HEK293 (cell line): Measurements from ENCODE around the gene TESK2.
"Not testable (repeated sequence)": the region's sequence is repeated elsewhere in the genome, so short reads cannot be mapped to it uniquely, and the experiment has no call there.

Experiments used
- CTCF ChIA-PET: fragments of 350-600 bp; formaldehyde crosslinking; extraction: SDS; loops from one replicate; lab custom pipeline; 2021; ENCODE audit warnings: antibody characterized with exemption; lab: Yijun Ruan, JAX
- POLR2A ChIA-PET: fragments of 300-600 bp; formaldehyde crosslinking; extraction: SDS; loops from one replicate; lab custom pipeline; 2020; ENCODE audit warnings: antibody characterized with exemption, inconsistent platforms; lab: Yijun Ruan, JAX
- H3K27ac ChIP-seq: fragments of 200-500 bp; sonication (Bioruptor generic); 2 replicates; pipeline ENCODE4 v1.5.1; 2014; ENCODE audit warnings: low read depth, low read length, control low read depth, inconsistent platforms; ENCODE audit errors: extremely low read depth
- H3K36me3 ChIP-seq, 2 experiments: fragments of 200-500 bp in 1 of 2; sonication (Bioruptor generic) in 1 of 2; 1 replicate in 1 of 2; 2 replicates in 1 of 2; pipeline ENCODE4 v1.5.1; 2014 to 2017; ENCODE audit warnings: inconsistent platforms in 2 of 2, low read length in 2 of 2; ENCODE audit not compliant: control insufficient read depth in 2 of 2, insufficient read depth in 1 of 2
- H3K4me1 ChIP-seq: fragments of 200-500 bp; sonication (Bioruptor generic); 2 replicates; pipeline ENCODE4 v1.5.1; 2014; ENCODE audit warnings: mild to moderate bottlenecking, low read length, inconsistent platforms; ENCODE audit not compliant: control insufficient read depth, insufficient read depth
- H3K4me3 ChIP-seq: 2 replicates; pipeline ENCODE4 v1.5.1; 2011; ENCODE audit warnings: low read depth, mild to moderate bottlenecking, control low read depth, low read length, moderate library complexity
- H3K9me3 ChIP-seq: fragments of 200-500 bp; sonication (Bioruptor generic); 2 replicates; pipeline ENCODE4 v1.5.1; 2014; ENCODE audit warnings: low read depth, low read length, inconsistent platforms; ENCODE audit not compliant: control insufficient read depth, insufficient read depth
- GLI2 ChIP-seq: fragments of 450-650 bp; formaldehyde crosslinking; IDR thresholded peaks from 2 replicates; pipeline ENCODE4; 2017; ENCODE audit warnings: missing biosample characterization, missing genetic modification characterization, low read depth, borderline replicate concordance
- KLF7 ChIP-seq: fragments of 450-650 bp; formaldehyde crosslinking; IDR thresholded peaks from 2 replicates; pipeline ENCODE4 v1.5.1; 2016; ENCODE audit warnings: missing biosample characterization, missing genetic modification characterization, borderline replicate concordance
- MZF1 ChIP-seq: fragments of 450-650 bp; formaldehyde crosslinking; IDR thresholded peaks from 2 replicates; pipeline ENCODE4 v1.5.1; 2017; ENCODE audit warnings: missing biosample characterization, missing genetic modification characterization, borderline replicate concordance
- SETDB1 ChIP-seq: IDR thresholded peaks from one replicate; pipeline ENCODE4 v1.6.1; 2017; ENCODE audit warnings: mild to moderate bottlenecking, low read length, moderate library complexity, mixed read lengths; ENCODE audit not compliant: insufficient read length
- ZEB2 ChIP-seq: fragments of 450-650 bp; formaldehyde crosslinking; IDR thresholded peaks from 2 replicates; pipeline ENCODE4 v1.5.1; 2016; ENCODE audit warnings: missing biosample characterization, missing genetic modification characterization
- ZNF202 ChIP-seq: fragments of 450-650 bp; formaldehyde crosslinking; IDR thresholded peaks from 2 replicates; pipeline ENCODE4 v1.5.1; 2016; ENCODE audit warnings: missing biosample characterization, missing genetic modification characterization, borderline replicate concordance
- ZNF423 ChIP-seq: fragments of 450-650 bp; formaldehyde crosslinking; IDR thresholded peaks from 2 replicates; pipeline ENCODE4 v1.5.1; 2016; ENCODE audit warnings: missing biosample characterization, missing genetic modification characterization
- ZNF600 ChIP-seq: fragments of 450-650 bp; formaldehyde crosslinking; IDR thresholded peaks from 2 replicates; pipeline ENCODE4 v1.5.1; 2016; ENCODE audit warnings: missing biosample characterization, missing genetic modification characterization
- ZNF623 ChIP-seq: fragments of 450-650 bp; formaldehyde crosslinking; IDR thresholded peaks from 2 replicates; pipeline ENCODE4 v1.5.1; 2016; ENCODE audit warnings: missing biosample characterization, missing genetic modification characterization
- ZNF658 ChIP-seq: fragments of 450-650 bp; formaldehyde crosslinking; IDR thresholded peaks from 2 replicates; pipeline ENCODE4; 2016; ENCODE audit warnings: missing biosample characterization, missing genetic modification characterization
- ZNF660 ChIP-seq: fragments of 450-650 bp; IDR thresholded peaks from 2 replicates; pipeline ENCODE4 v1.5.1; 2018; ENCODE audit warnings: missing biosample characterization, mild to moderate bottlenecking, missing genetic modification characterization
- ZNF664 ChIP-seq: fragments of 450-650 bp; formaldehyde crosslinking; IDR thresholded peaks from 2 replicates; pipeline ENCODE4 v1.5.1; 2016; ENCODE audit warnings: missing biosample characterization, missing genetic modification characterization
- ZNF747 ChIP-seq: fragments of 450-650 bp; formaldehyde crosslinking; IDR thresholded peaks from 2 replicates; pipeline ENCODE4 v1.5.1; 2016; ENCODE audit warnings: missing biosample characterization, missing genetic modification characterization
- TF ChIP-seq, protein P1 (sequence below): fragments of 450-650 bp; formaldehyde crosslinking; conservative IDR thresholded peaks from 2 replicates; pipeline ENCODE4 v1.5.1; 2016; ENCODE audit warnings: low read depth, missing biosample characterization, missing genetic modification characterization
- TF ChIP-seq, protein P2 (sequence below): fragments of 450-650 bp; formaldehyde crosslinking; IDR thresholded peaks from 2 replicates; pipeline ENCODE4 v1.5.1; 2016; ENCODE audit warnings: missing biosample characterization, missing genetic modification characterization
- TF ChIP-seq, protein P3 (sequence below): fragments of 450-650 bp; formaldehyde crosslinking; IDR thresholded peaks from 2 replicates; pipeline ENCODE4 v1.5.1; 2016; ENCODE audit warnings: missing biosample characterization, missing genetic modification characterization, low read depth
- TF ChIP-seq, protein P4 (sequence below): fragments of 450-650 bp; formaldehyde crosslinking; IDR thresholded peaks from 2 replicates; pipeline ENCODE4 v1.5.1; 2016; ENCODE audit warnings: missing biosample characterization, missing genetic modification characterization, borderline replicate concordance
- TF ChIP-seq, protein P5 (sequence below): fragments of 450-650 bp; formaldehyde crosslinking; IDR thresholded peaks from 2 replicates; pipeline ENCODE4 v1.5.1; 2016; ENCODE audit warnings: missing biosample characterization, missing genetic modification characterization
- TF ChIP-seq, protein P6 (sequence below): fragments of 450-650 bp; formaldehyde crosslinking; IDR thresholded peaks from 2 replicates; pipeline ENCODE4 v1.5.1; 2016; ENCODE audit warnings: missing biosample characterization, missing genetic modification characterization

TESK2 gene

DNA sequence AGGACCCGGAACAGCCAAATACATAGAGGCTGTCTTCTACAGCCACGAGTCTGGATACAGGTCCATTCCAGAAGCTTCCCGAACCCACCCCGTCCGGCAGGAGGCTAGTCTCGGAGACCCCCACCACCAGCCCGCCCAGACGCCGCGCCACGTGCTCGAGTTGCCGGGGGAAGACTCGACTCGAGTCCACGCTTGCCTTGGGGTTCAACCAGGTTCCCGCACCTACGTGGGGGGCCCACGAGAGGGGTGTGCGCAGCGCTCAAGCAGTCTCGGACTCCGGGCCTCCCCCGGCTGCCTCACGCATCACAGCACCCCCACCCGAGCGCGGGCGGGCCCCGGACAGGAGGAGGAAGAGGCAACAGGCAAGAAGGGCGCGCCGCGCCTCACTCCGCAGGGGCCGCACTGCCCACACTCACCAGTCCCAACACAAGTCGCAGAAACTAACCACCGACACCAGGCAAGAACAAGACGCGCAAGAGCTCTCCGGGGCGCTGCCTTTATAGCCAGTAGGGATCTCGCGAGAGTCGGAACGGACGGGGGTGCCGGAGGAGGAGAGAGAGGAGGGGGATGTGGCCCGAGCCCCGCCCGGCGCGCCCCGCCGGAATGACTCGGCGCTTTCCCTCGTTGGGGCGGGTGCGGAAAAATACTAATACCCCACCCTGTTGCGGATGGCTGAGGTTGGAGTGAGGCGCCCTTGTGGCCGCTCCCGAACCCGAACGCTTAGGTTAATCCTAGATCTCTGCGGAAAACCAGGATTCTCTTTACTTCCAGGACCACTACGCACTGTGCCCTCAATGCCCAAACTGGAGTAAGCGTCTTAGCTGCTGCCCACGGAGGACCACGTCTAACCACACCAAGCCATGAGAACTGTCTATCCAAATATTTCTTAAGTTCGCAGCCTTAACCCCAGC is 30.7 kb upstream of the TESK2 start, which contains the start of gene PRDX1 (continued):
- TF ChIP-seq, protein P1, sequence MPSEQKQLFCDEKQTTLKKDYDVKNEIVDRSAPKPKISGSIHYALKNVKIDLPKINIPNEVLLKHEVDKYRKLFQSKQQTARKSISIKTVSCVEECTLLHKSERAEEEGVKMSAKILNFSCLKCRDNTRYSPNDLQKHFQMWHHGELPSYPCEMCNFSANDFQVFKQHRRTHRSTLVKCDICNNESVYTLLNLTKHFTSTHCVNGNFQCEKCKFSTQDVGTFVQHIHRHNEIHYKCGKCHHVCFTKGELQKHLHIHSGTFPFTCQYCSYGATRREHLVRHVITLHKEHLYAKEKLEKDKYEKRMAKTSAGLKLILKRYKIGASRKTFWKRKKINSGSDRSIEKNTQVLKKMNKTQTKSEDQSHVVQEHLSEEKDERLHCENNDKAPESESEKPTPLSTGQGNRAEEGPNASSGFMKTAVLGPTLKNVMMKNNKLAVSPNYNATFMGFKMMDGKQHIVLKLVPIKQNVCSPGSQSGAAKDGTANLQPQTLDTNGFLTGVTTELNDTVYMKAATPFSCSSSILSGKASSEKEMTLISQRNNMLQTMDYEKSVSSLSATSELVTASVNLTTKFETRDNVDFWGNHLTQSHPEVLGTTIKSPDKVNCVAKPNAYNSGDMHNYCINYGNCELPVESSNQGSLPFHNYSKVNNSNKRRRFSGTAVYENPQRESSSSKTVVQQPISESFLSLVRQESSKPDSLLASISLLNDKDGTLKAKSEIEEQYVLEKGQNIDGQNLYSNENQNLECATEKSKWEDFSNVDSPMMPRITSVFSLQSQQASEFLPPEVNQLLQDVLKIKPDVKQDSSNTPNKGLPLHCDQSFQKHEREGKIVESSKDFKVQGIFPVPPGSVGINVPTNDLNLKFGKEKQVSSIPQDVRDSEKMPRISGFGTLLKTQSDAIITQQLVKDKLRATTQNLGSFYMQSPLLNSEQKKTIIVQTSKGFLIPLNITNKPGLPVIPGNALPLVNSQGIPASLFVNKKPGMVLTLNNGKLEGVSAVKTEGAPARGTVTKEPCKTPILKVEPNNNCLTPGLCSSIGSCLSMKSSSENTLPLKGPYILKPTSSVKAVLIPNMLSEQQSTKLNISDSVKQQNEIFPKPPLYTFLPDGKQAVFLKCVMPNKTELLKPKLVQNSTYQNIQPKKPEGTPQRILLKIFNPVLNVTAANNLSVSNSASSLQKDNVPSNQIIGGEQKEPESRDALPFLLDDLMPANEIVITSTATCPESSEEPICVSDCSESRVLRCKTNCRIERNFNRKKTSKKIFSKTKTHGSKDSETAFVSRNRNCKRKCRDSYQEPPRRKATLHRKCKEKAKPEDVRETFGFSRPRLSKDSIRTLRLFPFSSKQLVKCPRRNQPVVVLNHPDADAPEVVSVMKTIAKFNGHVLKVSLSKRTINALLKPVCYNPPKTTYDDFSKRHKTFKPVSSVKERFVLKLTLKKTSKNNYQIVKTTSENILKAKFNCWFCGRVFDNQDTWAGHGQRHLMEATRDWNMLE: no peak
- TF ChIP-seq, protein P2, sequence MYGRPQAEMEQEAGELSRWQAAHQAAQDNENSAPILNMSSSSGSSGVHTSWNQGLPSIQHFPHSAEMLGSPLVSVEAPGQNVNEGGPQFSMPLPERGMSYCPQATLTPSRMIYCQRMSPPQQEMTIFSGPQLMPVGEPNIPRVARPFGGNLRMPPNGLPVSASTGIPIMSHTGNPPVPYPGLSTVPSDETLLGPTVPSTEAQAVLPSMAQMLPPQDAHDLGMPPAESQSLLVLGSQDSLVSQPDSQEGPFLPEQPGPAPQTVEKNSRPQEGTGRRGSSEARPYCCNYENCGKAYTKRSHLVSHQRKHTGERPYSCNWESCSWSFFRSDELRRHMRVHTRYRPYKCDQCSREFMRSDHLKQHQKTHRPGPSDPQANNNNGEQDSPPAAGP (tag by site-specific recombination): peak; percentile 99
- no peak; the same call in none of the 2 replicates for TF ChIP-seq MZF1 (tag by site-specific recombination)
- TF ChIP-seq ZNF747 (tag by site-specific recombination): no peak; the same call in 1 of the 2 replicates
- TF ChIP-seq SETDB1: no peak
- TF ChIP-seq, protein P3, sequence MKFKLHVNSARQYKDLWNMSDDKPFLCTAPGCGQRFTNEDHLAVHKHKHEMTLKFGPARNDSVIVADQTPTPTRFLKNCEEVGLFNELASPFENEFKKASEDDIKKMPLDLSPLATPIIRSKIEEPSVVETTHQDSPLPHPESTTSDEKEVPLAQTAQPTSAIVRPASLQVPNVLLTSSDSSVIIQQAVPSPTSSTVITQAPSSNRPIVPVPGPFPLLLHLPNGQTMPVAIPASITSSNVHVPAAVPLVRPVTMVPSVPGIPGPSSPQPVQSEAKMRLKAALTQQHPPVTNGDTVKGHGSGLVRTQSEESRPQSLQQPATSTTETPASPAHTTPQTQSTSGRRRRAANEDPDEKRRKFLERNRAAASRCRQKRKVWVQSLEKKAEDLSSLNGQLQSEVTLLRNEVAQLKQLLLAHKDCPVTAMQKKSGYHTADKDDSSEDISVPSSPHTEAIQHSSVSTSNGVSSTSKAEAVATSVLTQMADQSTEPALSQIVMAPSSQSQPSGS (tag by site-specific recombination): no peak
- TF ChIP-seq ZNF660: peak; percentile 94
- TF ChIP-seq ZEB2 (tag by site-specific recombination): peak; percentile 92
- TF ChIP-seq, protein P4, sequence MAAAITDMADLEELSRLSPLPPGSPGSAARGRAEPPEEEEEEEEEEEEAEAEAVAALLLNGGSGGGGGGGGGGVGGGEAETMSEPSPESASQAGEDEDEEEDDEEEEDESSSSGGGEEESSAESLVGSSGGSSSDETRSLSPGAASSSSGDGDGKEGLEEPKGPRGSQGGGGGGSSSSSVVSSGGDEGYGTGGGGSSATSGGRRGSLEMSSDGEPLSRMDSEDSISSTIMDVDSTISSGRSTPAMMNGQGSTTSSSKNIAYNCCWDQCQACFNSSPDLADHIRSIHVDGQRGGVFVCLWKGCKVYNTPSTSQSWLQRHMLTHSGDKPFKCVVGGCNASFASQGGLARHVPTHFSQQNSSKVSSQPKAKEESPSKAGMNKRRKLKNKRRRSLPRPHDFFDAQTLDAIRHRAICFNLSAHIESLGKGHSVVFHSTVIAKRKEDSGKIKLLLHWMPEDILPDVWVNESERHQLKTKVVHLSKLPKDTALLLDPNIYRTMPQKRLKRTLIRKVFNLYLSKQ: no peak
- TF ChIP-seq KLF7: peak; percentile 99
- TF ChIP-seq GLI2 (tag by site-specific recombination): no peak
- TF ChIP-seq ZNF623 (tag by site-specific recombination): peak; percentile 42; the same call in 1 of the 2 replicates
- TF ChIP-seq, protein P5, sequence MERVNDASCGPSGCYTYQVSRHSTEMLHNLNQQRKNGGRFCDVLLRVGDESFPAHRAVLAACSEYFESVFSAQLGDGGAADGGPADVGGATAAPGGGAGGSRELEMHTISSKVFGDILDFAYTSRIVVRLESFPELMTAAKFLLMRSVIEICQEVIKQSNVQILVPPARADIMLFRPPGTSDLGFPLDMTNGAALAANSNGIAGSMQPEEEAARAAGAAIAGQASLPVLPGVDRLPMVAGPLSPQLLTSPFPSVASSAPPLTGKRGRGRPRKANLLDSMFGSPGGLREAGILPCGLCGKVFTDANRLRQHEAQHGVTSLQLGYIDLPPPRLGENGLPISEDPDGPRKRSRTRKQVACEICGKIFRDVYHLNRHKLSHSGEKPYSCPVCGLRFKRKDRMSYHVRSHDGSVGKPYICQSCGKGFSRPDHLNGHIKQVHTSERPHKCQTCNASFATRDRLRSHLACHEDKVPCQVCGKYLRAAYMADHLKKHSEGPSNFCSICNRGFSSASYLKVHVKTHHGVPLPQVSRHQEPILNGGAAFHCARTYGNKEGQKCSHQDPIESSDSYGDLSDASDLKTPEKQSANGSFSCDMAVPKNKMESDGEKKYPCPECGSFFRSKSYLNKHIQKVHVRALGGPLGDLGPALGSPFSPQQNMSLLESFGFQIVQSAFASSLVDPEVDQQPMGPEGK: peak; percentile 100
- TF ChIP-seq, protein P6, sequence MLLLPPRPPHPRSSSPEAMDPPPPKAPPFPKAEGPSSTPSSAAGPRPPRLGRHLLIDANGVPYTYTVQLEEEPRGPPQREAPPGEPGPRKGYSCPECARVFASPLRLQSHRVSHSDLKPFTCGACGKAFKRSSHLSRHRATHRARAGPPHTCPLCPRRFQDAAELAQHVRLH (tag by site-specific recombination): peak; percentile 63; the same call in 1 of the 2 replicates
- TF ChIP-seq ZNF600 (tag by site-specific recombination): peak; percentile 91
- no peak for TF ChIP-seq ZNF202 (tag by site-specific recombination)
- peak; percentile 60 for TF ChIP-seq ZNF423
- TF ChIP-seq ZNF658: no peak
- no peak for TF ChIP-seq ZNF664

DNA sequence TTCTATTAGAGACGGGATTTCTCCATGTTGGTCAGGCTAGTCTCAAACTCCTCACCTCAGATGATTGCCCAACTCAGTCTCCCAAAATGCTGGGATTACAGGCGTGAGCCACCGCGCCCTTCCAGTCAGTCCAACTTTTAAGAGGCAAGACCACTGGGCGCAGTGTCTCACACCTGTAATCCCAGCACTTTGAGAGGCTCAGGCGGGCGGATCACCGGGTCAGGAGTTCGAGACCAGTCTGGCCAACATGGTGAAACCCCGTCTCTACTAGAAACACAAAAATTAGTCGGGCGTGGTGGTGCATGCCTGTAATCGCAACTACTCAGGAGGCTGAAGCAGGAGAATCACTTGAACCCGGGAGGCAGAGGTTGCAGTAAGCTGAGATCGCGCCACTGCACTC is 28.8 kb upstream of the TESK2 start:
- not testable (repeated sequence) for H3K4me1 ChIP-seq, H3K9me3 ChIP-seq, H3K4me3 ChIP-seq, H3K27ac ChIP-seq
- CTCF ChIA-PET: interaction anchor here (4.6 kb wide), 1 partner anchor 50 kb away, joined by 30 read pairs; no protein-coding TSS in a partner anchor
- POLR2A ChIA-PET: interaction anchor here (0.8 to 2.7 kb wide), 4 partner anchors 15 to 186 kb away, joined by 6 to 59 read pairs (median 50); no protein-coding TSS in a partner anchor
- H3K36me3 ChIP-seq: peaks cover 28 to 47% of the 10 kb centered on the region in 2 experiments
